ENCODE results near the gene SLC25A42.
A peak's percentile ranks its signal among the peaks of the same experiment; 100 is the strongest.

- TF ChIP-seq CTCF (conservative IDR thresholded peaks at IDR 0.05; ENCODE audit: low read depth, low read length) (0 out of 2 replicates have a peak, but pooled peaks have one; percentile 8), EZH2 (IDR thresholded peaks at IDR 0.05; ENCODE audit: borderline replicate concordance, low read depth, low read length, poor library complexity, severe bottlenecking) (no peak)
These were observed 30.2 kb upstream of the SLC25A42 start, which contains the start of the genes ARMC6 and SUGP2 for GRCh38 chr19:19033426-19034203.

Measured in A673 (cell line).